ENCODE results near the gene SLC27A6. TPM values are rescaled to one million over a fixed set of nuclear protein-coding genes. Genes with fewer than 3 reads are reported as not detected.

The SLC27A6 gene
- total and polyA plus RNA-seq, 2 experiments from 2014 or later: 2.0 to 4.8 TPM

- no peak for TF ChIP-seq CTCF (conservative IDR thresholded peaks at IDR 0.05; ENCODE audit: low read depth in 2 of 2)
- TF ChIP-seq CREB1 (CRISPR knock-in tag; IDR thresholded peaks at IDR 0.05; ENCODE audit: low read depth): no peak
Observed at GRCh38 chr5:129051283-129051682, 86.0 kb downstream of the SLC27A6 start (continued).

- Histone ChIP-seq H3F3A (replicated peaks; ENCODE audit: low read depth) (no peaks in the 10 kb centered on the region), H3K4me2 (no peak overlapping the region), H2AFZ (no peak overlapping the region), H3K27me3 (ENCODE audit: insufficient read depth) (no peaks in the 10 kb centered on the region), H3K4me3 (no peak overlapping the region), H3K36me3 (ENCODE audit: insufficient read depth) (no peaks in the 10 kb centered on the region), H4K20me1 (replicated peaks; ENCODE audit: insufficient read depth) (no peaks in the 10 kb centered on the region), H3K9me2 (ENCODE audit: insufficient read depth) (no peaks in the 10 kb centered on the region), H3K79me2 (replicated peaks; ENCODE audit: insufficient read depth) (no peaks in the 10 kb centered on the region), H3K4me1 (ENCODE audit: insufficient read depth) (no peaks in the 10 kb centered on the region), H3K27ac (ENCODE audit: low read depth) (no peak overlapping the region)
- DNase-seq (ENCODE audit: low spot score) (no peak), ATAC-seq (no peak)
- TF ChIP-seq CTCF (conservative IDR thresholded peaks at IDR 0.05; ENCODE audit: low read depth in 2 of 2) (peak in 1 of 2 experiments; percentile 22; a peak in 3 of 4 replicates), EZH2 (IDR thresholded peaks at IDR 0.05; ENCODE audit: low read depth, unreplicated experiment) (no peak)
- no peaks in the 10 kb centered on the region for H3K4me1 Mint-ChIP-seq
- no peak overlapping the region for H3K4me3 Mint-ChIP-seq
- H3K9me3 Mint-ChIP-seq: no peaks in the 10 kb centered on the region
- no peaks in the 10 kb centered on the region for H3K36me3 Mint-ChIP-seq (ENCODE audit: low read depth)
- no peak overlapping the region for H3K27ac Mint-ChIP-seq
- no peaks in the 10 kb centered on the region for H3K27me3 Mint-ChIP-seq (ENCODE audit: insufficient read depth, low read depth, poor library complexity)
Observed at GRCh38 chr5:129053438-129053837, 88.2 kb downstream of the SLC27A6 start.

- Histone ChIP-seq H3K4me1 (ENCODE audit: insufficient read depth) (no peaks in the 10 kb centered on the region), H3K27ac (ENCODE audit: low read depth) (no peak overlapping the region), H3K4me2 (no peak overlapping the region), H3K27me3 (ENCODE audit: insufficient read depth) (no peaks in the 10 kb centered on the region), H4K20me1 (replicated peaks; ENCODE audit: insufficient read depth) (no peaks in the 10 kb centered on the region), H3K9me2 (ENCODE audit: insufficient read depth) (no peaks in the 10 kb centered on the region), H3F3A (replicated peaks; ENCODE audit: low read depth) (no peaks in the 10 kb centered on the region), H3K4me3 (no peak overlapping the region), H3K79me2 (replicated peaks; ENCODE audit: insufficient read depth) (no peaks in the 10 kb centered on the region), H2AFZ (no peak overlapping the region), H3K36me3 (ENCODE audit: insufficient read depth) (no peaks in the 10 kb centered on the region)
- TF ChIP-seq EZH2 (IDR thresholded peaks at IDR 0.05; ENCODE audit: low read depth, unreplicated experiment) (no peak), NANOG (IDR thresholded peaks at IDR 0.05; ENCODE audit: borderline replicate concordance) (no peak), CREB1 (CRISPR knock-in tag; IDR thresholded peaks at IDR 0.05; ENCODE audit: low read depth) (no peak), EZH2phosphoT487 (IDR thresholded peaks at IDR 0.05; ENCODE audit: unreplicated experiment) (no peak), STAT1 (IDR thresholded peaks at IDR 0.05; ENCODE audit: unreplicated experiment) (no peak), POLR2AphosphoS5 (IDR thresholded peaks at IDR 0.05; ENCODE audit: low read depth) (no peak), JUNB (IDR thresholded peaks at IDR 0.05; ENCODE audit: unreplicated experiment) (no peak), ZNF331 (CRISPR knock-in tag; IDR thresholded peaks at IDR 0.05; ENCODE audit: low read depth) (no peak)
- no peaks in the 10 kb centered on the region for H3K9me3 Mint-ChIP-seq
- ATAC-seq (no peak), DNase-seq (ENCODE audit: low spot score) (no peak)
- no peak overlapping the region for H3K27ac Mint-ChIP-seq
- no peaks in the 10 kb centered on the region for H3K27me3 Mint-ChIP-seq (ENCODE audit: insufficient read depth, low read depth, poor library complexity)
- no peaks in the 10 kb centered on the region for H3K4me1 Mint-ChIP-seq
- H3K36me3 Mint-ChIP-seq (ENCODE audit: low read depth): no peaks in the 10 kb centered on the region
- H3K4me3 Mint-ChIP-seq: no peak overlapping the region
Observed at GRCh38 chr5:129057329-129057728, 92.0 kb downstream of the SLC27A6 start.

All from GM23338 (cell line).